Astrocyte (in vitro differentiated cells and primary cell): ENCODE measurements around the gene HMGB3. TPM values are rescaled to one million over a fixed set of nuclear protein-coding genes. Genes with fewer than 3 reads are reported as not detected.

Source experiments
- DNase-seq: peaks from one replicate; pipeline ENCODE4 v3.0.0-alpha.2; 2010; ENCODE audit warnings: low read depth
- FAIRE-seq: peaks from 2 replicates; lab custom pipeline; 2011; peaks lifted over from hg19 to GRCh38; lab: Jason Lieb, UNC
- H2AFZ ChIP-seq: 2 replicates; pipeline ENCODE4 v1.6.0; 2012; ENCODE audit warnings: low read depth, low read length, inconsistent platforms
- H3K27ac ChIP-seq: 2 replicates; pipeline ENCODE4 v1.5.1; 2011; ENCODE audit warnings: low read depth, low read length, inconsistent platforms
- H3K27me3 ChIP-seq: 2 replicates; pipeline ENCODE4 v1.6.0; 2011; ENCODE audit warnings: low read length, inconsistent platforms; ENCODE audit not compliant: insufficient read depth
- H3K36me3 ChIP-seq: 2 replicates; pipeline ENCODE4 v1.5.1; 2011; ENCODE audit warnings: low read length, inconsistent platforms; ENCODE audit not compliant: insufficient read depth
- H3K4me1 ChIP-seq: 2 replicates; pipeline ENCODE4 v1.5.1; 2011; ENCODE audit warnings: low read length, inconsistent platforms; ENCODE audit not compliant: insufficient read depth
- H3K4me2 ChIP-seq: 2 replicates; pipeline ENCODE4 v1.6.0; 2012; ENCODE audit warnings: low read length, inconsistent platforms
- H3K4me3 ChIP-seq: 2 replicates; pipeline ENCODE4 v1.5.1; 2011; ENCODE audit warnings: low read depth, mild to moderate bottlenecking, low read length, inconsistent platforms; ENCODE audit not compliant: insufficient read depth
- H3K79me2 ChIP-seq: 2 replicates; pipeline ENCODE4 v1.6.0; 2012; ENCODE audit warnings: mild to moderate bottlenecking, low read length, inconsistent platforms; ENCODE audit not compliant: insufficient read depth
- H3K9ac ChIP-seq: 2 replicates; pipeline ENCODE4 v1.6.0; 2012; ENCODE audit warnings: mild to moderate bottlenecking, low read length, inconsistent platforms
- H3K9me3 ChIP-seq: 2 replicates; pipeline ENCODE4 v1.5.1; 2012; ENCODE audit warnings: low read depth, mild to moderate bottlenecking, low read length, inconsistent platforms; ENCODE audit not compliant: insufficient read depth
- H4K20me1 ChIP-seq: 2 replicates; pipeline ENCODE4 v1.6.0; 2012; ENCODE audit warnings: low read length, inconsistent platforms; ENCODE audit not compliant: insufficient read depth
- H3K27ac Mint-ChIP-seq: one replicate; pipeline ENCODE4 v1.8.0; 2021; ENCODE audit warnings: mild to moderate bottlenecking, mixed read lengths; ENCODE audit not compliant: unreplicated experiment
- H3K27me3 Mint-ChIP-seq: one replicate; pipeline ENCODE4 v1.8.0; 2021; ENCODE audit warnings: low read depth, mixed read lengths; ENCODE audit not compliant: unreplicated experiment
- H3K36me3 Mint-ChIP-seq: one replicate; pipeline ENCODE4 v1.8.0; 2021; ENCODE audit warnings: low read depth, mixed read lengths; ENCODE audit not compliant: unreplicated experiment
- H3K4me1 Mint-ChIP-seq: one replicate; pipeline ENCODE4 v1.8.0; 2021; ENCODE audit warnings: low read depth, mixed read lengths; ENCODE audit not compliant: unreplicated experiment
- H3K4me3 Mint-ChIP-seq: one replicate; pipeline ENCODE4 v1.8.0; 2021; ENCODE audit warnings: mild to moderate bottlenecking, moderate library complexity, mixed read lengths; ENCODE audit not compliant: unreplicated experiment
- H3K9me3 Mint-ChIP-seq: one replicate; pipeline ENCODE4 v1.8.0; 2021; ENCODE audit warnings: mild to moderate bottlenecking, mixed read lengths; ENCODE audit not compliant: unreplicated experiment
- EZH2 ChIP-seq: IDR thresholded peaks from 2 replicates; pipeline ENCODE4 v1.6.1; 2012; ENCODE audit warnings: mild to moderate bottlenecking, low read length, inconsistent platforms; ENCODE audit not compliant: insufficient read depth
- total RNA-seq: library from RNA; stranded (reverse); gene quantifications from 2 replicates; pipeline ENCODE4 v1.2.1, GENCODE V29; 2021
- TF ChIP-seq, protein P1 (sequence below): IDR thresholded peaks from 2 replicates; pipeline ENCODE4 v1.5.1; 2011; ENCODE audit warnings: low read depth, mild to moderate bottlenecking, inconsistent platforms, low read length, moderate library complexity; ENCODE audit not compliant: insufficient read depth

Gene HMGB3
- total RNA-seq, 1 donor from 2014 or later = 34.7 TPM

DNA sequence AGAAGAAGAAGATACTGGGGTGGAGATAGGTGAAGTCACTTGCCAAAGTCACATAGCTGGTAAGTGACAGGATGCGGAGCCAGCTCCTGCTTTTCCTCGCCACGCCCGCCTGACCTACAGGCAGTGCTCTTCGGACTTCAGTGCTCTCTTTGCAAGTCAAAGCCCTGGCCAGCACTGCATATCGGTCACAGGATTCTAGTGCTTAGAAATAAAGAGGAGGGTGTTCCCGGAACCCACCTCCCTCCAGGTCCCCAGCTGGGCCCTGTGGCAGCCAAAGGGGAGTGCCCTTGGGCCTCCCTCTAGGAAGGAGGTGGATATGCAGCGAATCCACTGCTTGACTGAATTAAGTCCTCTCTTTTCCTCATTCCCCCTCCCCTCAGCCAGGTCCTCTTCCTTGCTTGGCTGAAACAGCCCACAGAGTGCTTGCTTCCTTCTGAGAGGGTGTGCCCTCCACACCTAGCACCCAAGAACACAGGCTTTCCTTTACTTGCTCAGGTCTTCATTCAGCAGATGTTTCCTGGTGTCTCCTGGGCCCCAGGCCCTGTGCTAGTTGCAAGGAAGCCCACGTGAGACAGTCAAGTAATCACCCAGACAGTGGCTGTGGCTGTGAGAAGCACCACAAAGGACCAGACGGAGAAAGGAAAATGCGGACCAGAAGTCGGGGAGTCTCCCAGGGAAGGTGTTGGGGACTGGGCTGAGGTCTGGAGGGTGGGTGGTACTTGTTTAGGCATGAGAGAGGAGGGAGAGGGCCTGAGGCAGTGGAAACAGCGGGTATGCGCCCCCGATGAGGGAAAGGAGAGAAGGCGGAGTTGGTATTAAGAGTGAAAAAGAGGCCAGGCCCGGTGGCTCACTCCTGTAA is 14.0 kb upstream of the HMGB3 start:
- Mint-ChIP-seq H3K27me3 (peaks cover 1% of the 10 kb centered on the region), H3K36me3 (no peaks in the 10 kb centered on the region), H3K27ac (no peak overlapping the region), H3K9me3 (no peaks in the 10 kb centered on the region), H3K4me1 (no peaks in the 10 kb centered on the region), H3K4me3 (no peak overlapping the region)
- Histone ChIP-seq H3K9ac (no peak overlapping the region), H3K9me3 (no peaks in the 10 kb centered on the region), H2AFZ (no peak overlapping the region), H3K4me3 (no peak overlapping the region), H3K4me1 (no peaks in the 10 kb centered on the region), H3K27me3 (no peaks in the 10 kb centered on the region), H3K4me2 (no peak overlapping the region), H3K27ac (no peak overlapping the region), H3K36me3 (no peaks in the 10 kb centered on the region), H4K20me1 (no peaks in the 10 kb centered on the region), H3K79me2 (no peaks in the 10 kb centered on the region)
- no peak for DNase-seq
- no peak for TF ChIP-seq EZH2
- TF ChIP-seq, protein P1, sequence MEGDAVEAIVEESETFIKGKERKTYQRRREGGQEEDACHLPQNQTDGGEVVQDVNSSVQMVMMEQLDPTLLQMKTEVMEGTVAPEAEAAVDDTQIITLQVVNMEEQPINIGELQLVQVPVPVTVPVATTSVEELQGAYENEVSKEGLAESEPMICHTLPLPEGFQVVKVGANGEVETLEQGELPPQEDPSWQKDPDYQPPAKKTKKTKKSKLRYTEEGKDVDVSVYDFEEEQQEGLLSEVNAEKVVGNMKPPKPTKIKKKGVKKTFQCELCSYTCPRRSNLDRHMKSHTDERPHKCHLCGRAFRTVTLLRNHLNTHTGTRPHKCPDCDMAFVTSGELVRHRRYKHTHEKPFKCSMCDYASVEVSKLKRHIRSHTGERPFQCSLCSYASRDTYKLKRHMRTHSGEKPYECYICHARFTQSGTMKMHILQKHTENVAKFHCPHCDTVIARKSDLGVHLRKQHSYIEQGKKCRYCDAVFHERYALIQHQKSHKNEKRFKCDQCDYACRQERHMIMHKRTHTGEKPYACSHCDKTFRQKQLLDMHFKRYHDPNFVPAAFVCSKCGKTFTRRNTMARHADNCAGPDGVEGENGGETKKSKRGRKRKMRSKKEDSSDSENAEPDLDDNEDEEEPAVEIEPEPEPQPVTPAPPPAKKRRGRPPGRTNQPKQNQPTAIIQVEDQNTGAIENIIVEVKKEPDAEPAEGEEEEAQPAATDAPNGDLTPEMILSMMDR = no peak
- peak; percentile 41 for FAIRE-seq

DNA sequence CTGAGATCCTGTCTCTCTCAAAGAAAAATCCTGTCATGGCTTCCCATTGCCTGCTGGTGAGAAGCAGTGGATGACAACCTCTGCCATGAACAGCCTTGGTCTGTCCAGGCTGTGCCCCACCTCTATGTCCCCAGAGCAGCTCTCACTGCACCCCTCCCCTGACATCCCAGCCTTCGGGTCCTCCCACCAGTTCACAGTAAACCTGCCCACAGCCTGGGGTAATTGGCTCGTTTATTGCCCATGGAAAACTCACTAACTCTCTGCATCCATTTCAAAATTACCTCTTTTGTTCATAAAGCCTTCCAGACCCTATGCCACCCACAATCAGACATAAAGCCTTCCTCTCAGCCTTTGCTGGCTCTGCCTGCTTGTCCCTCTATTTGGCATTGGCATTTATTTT is 10.7 kb upstream of the HMGB3 start:
- no peaks in the 10 kb centered on the region for H3K36me3 ChIP-seq
- no peak overlapping the region for H3K27ac Mint-ChIP-seq

More for the DNA sequence above, 10.7 kb upstream of the HMGB3 start:
- Histone ChIP-seq H3K27me3 (no peaks in the 10 kb centered on the region), H3K4me2 (no peak overlapping the region), H3K9ac (no peak overlapping the region), H3K4me1 (no peaks in the 10 kb centered on the region), H3K9me3 (no peaks in the 10 kb centered on the region), H4K20me1 (no peaks in the 10 kb centered on the region), H2AFZ (no peak overlapping the region), H3K79me2 (no peaks in the 10 kb centered on the region), H3K27ac (no peak overlapping the region), H3K4me3 (no peak overlapping the region)
- Mint-ChIP-seq H3K4me1 (no peaks in the 10 kb centered on the region), H3K27me3 (no peaks in the 10 kb centered on the region), H3K9me3 (no peaks in the 10 kb centered on the region), H3K4me3 (no peak overlapping the region), H3K36me3 (no peaks in the 10 kb centered on the region)
- FAIRE-seq (no peak), DNase-seq (no peak)
- TF ChIP-seq, protein P1 = no peak
- TF ChIP-seq EZH2 = no peak
